Sciatic nerve (tissue), 2 donors: ENCODE results near the gene PTPN1. TPM values are rescaled to one million over a fixed set of nuclear protein-coding genes. Genes with fewer than 3 reads are reported as not detected.
A peak's percentile ranks its signal among the peaks of the same experiment; 100 is the strongest.
"Not testable (repeated sequence)": the region's sequence is repeated elsewhere in the genome, so short reads cannot be mapped to it uniquely, and the experiment has no call there.

ENCODE experiments used
- ATAC-seq: fragments of 200-7000 bp; cut with Tn5 transposase; one replicate; pipeline ENCODE4 v1.9.1; 2020; ENCODE audit warnings: mild to moderate bottlenecking, moderate library complexity
- DNase-seq: peaks from one replicate; pipeline ENCODE4 v3.0.0-alpha.2; 2020; ENCODE audit warnings: low spot score
- intact Hi-C: fragments of 100-400 bp; cut with DNase I; formaldehyde crosslinking; loops from one replicate; pipeline ENCODE4 v1.14.2; 2022
- total RNA-seq: library from RNA; stranded (reverse); fragmentation: NEBNext Ultra II Directional; extraction: Animal tissue kit (Norgen Biotek cat#: 25700); gene quantifications from one replicate; pipeline ENCODE4 v1.2.1, GENCODE V29; 2021
- donor health status: DM: no; HTN: no; CAD: no.
- donor health status: DM: no; HTN: no; CAD: no.

PTPN1 gene
- total RNA-seq, 1 donor from 2014 or later, result 25.8 TPM

- DNase-seq, intact Hi-C loops, ATAC-seq: not testable (repeated sequence)
Measured at GRCh38 chr20:50507745-50508144, 2.4 kb upstream of the PTPN1 start.

GRCh38 chr20:50508171-50508755, 1.9 kb upstream of the PTPN1 start:
- no peak for DNase-seq
- intact Hi-C loops, result no loop called here
- no peak for ATAC-seq

- intact Hi-C loops, result no loop called here
- peak; percentile 64 for DNase-seq
- no peak for ATAC-seq
Measured at GRCh38 chr20:50510706-50511542, 741 bp downstream of the PTPN1 start.

DNA sequence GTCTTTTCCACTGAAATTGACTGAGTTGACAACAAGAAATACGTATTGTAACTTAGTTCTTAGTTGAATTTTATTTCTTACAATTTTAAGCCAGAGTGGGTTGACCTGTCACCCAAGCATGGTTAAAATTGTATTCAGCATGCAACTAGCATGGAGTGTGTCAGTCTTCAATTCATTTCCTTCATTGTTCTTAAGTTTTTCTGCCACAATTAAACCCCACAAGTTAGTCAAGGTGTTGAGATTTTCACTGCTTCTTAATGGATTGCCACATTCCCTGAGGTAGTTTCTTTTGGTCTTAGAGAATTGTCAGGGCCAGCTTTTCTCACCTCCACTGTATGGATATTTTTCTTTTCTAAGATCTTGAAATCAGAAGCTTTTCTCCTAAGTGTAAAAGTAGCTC, 2.1 kb downstream of the PTPN1 start:
- no peak for ATAC-seq
- intact Hi-C loops, result no loop called here
- no peak for DNase-seq

DNA sequence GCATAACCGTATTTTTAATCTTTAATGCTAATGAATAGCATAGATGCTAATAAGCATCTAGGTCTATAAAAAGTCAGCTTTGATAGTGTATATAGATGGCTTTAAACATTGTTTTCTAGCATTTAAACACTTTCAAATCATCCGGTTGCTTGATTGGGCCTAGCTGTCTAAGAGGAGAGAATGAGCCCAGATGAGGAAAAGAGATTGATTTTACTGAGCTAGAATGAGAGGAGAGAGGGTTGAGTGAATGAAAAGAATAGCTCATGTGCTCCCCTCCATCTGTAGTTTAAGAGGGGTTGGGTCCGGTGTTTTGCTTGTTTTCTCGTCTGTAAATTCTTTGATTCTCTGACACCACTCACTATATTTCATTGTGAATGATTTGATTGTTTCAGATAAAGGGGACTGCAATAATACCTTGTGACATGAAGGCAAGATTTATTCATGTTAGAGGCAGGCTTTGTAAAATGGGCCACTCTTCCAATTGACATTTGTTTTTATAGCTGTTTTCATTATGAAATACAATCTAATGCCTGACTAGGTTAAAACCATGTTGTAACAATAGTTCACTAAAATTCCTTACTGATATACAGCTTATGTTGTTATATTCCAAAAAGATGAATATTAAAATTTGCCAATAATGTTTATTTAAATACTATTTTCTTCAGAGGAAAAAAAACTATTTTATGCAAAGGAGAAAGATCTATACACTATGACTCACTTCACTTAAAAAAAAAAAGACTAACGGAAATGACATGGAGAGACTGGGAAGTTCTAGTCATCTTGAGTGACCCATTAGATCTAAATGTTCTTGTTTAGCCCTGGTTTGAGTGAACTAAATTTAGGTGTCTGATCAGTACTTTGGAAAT, 3.2 kb downstream of the PTPN1 start:
- intact Hi-C loops, result no loop called here
- ATAC-seq (no peak), DNase-seq (no peak)

DNA sequence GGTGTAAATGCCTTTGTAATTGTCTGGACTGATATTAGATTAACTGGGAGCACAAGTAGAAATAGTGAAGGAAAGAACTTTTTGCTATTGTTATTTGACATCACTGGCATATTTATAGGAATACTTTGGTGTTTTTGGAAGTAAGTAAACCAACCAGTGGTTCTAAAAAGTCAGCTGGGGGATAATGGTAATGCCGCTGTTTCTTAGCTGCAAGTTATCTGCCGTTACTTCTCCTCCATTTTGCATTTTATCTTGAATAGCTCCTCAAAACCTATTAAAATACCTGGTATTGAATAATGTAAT, 3.8 kb downstream of the PTPN1 start:
- DNase-seq (no peak), ATAC-seq (no peak)
- intact Hi-C loops, result no loop called here

GRCh38 chr20:50514750-50515149, 4.6 kb downstream of the PTPN1 start:
- no peak for ATAC-seq
- no peak for DNase-seq
- intact Hi-C loops, result no loop called here

GRCh38 chr20:50515471-50516106, 5.4 kb downstream of the PTPN1 start:
- DNase-seq (no peak), ATAC-seq (no peak)
- intact Hi-C loops, result no loop called here

GRCh38 chr20:50516180-50516934, 6.2 kb downstream of the PTPN1 start:
- ATAC-seq (no peak), DNase-seq (no peak)
- intact Hi-C loops, result no loop called here

GRCh38 chr20:50516935-50517816, 7.0 kb downstream of the PTPN1 start:
- ATAC-seq, result no peak
- no peak for DNase-seq
- intact Hi-C loops, result no loop called here

- ATAC-seq, result no peak
- DNase-seq, result no peak
- intact Hi-C loops, result no loop called here
Measured at GRCh38 chr20:50517817-50518154, 7.6 kb downstream of the PTPN1 start.

- no peak for ATAC-seq
- DNase-seq, result no peak
- intact Hi-C loops, result no loop called here
Measured at GRCh38 chr20:50518270-50518721, 8.1 kb downstream of the PTPN1 start.

DNA sequence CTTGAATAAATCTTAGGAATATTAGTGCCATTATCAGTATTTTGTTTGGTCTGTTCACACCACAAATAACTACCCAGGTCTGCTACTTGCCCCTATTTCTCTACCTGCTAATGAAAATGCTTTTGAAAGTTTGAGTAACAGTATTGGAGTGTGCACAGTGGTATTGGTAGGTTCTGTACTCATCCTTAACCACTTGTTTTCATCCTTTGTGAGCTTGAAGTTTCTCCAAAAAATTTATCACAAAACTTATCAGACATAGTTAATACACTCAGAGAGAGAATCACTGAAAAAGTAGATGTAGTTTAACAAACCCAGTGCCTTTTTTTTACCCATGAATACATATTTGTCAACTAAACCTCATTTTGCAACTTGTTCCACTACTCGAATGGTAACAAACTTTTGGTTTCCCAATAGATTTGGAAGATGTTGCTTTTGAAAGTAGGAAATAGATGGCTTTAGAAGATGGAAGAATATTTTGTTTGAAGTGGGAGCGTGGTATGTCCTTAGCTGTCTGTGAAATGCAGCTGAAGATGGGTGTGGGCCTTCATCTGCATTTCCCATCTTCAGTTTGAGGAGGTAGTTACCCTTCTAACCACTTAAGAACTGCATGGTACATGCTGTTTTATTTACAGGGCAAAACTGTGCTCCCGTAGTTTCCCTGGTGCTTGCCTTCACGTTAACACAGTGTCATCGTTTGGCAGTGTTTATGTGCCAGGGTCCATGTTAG, 9.0 kb downstream of the PTPN1 start:
- intact Hi-C loops, result no loop called here
- DNase-seq (no peak), ATAC-seq (no peak)

DNA sequence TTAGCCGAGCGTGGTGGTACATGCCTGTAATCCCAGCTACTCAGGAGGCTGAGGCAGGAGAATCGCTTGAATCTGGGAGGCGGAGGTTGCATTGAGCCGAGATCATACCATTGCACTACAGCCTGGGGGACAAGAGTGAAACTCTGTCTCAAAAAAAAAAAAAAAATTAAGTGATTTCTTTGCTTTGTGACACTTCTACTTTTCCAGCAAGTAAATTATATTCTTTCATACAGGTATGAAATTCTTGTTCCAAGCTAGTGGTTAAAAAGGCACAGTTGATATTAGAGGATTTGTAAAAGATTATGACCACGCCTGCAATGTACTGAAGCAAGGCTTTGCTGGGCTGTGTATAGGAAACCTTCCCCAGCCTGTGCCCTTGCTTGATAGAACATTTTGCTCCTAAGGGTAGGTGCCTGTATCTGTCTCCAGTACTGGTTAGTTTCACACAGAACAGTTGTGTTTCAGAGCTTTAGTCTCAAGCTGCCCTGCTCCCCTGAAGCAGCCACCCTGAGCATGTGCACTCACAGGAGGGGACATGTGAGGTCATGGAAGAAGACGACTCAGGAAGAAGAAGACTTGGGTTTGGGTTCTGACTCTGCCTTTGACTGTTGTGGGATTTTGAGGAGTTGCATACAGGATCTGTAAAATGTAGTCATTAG, 10.2 kb downstream of the PTPN1 start:
- DNase-seq (no peak), ATAC-seq (no peak)
- intact Hi-C loops, result no loop called here

DNA sequence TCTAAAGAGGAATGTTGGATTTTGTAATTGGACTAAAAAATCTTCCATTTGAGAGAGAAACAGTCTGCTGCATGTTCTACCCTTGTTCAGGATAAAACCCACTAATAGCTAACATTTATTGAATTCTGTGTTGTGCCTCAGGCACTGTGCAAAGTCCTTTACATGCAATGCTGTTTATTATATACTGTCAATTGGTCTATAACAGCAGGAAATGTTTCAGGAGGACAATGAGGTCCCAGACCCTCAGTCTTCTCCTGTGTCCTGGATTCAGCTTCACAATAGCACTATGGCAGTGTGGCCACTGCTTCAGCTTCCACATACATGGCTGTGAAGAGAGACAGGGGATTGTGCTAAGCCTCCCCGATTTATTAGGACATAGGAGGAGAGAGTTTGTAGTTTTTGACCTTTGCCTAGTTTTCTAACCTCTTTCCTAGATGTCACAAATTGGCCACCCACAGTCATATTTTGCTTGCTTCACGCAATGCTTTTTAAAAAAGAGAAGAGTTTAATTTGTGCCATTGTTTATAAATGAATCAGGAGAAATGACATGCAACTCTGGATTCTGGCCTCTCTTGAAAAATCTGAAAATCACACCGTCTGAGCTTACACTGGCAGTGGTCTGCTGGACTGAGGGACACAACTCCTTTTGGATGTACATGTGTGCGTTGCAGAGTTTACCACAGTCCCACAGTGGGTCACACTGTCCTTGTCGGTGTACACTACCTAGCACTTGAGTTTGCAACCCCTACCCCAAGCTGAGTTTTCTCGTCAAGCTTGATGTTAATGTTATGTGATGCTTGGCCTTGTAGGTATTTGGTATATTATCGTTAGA, 11.3 kb downstream of the PTPN1 start:
- no peak for ATAC-seq
- intact Hi-C loops, result no loop called here
- no peak for DNase-seq

DNA sequence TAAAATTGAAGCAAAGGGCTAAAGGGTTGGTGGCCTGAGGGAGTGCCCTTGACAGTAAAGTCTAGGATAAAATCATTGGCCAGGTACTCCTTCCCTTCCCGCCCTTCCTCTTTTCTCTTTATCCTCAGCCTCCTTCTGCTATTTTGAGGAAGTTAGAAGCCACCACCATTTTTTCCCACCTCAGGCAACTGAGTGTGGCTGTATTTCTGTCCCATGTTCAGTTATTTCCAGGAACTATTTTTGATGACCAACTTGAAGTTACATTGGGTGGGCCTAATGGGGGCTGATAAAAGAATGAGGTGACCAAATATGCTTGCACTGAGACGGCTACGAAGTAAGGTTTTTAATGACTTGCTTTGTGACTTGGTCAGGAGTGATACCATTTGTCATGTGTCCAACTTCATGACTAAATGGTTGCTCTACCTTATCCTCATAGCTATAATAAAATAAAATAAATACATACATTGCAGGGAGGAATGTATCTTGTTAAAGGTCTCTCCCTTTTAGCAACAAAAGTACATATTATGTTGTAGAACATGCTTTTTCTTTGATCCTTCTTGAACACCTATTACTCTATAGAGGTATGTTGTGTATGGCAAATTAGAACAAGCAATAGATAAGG, 12.0 kb downstream of the PTPN1 start:
- ATAC-seq (no peak), DNase-seq (no peak)
- intact Hi-C loops, result no loop called here
